Panc1 (cell line): ENCODE measurements around the gene ARHGAP23. TPM values are rescaled to one million over a fixed set of nuclear protein-coding genes. Genes with fewer than 3 reads are reported as not detected.

Source experiments
- ATAC-seq: fragments of 200-7000 bp; cut with Tn5 transposase; 2 replicates; pipeline ENCODE4 v1.9.1; 2020; ENCODE audit warnings: mild to moderate bottlenecking, moderate library complexity
- BruUV-seq: library from RNA; stranded (reverse); fragments of 400-500 nt; replicated peaks from 2 replicates; lab custom pipeline; 2021; lab: Mats Ljungman, UMichigan
- CTCF ChIA-PET: fragments of 300-600 bp; sonication (Branson Sonifier 250); formaldehyde crosslinking; loops from one replicate; lab custom pipeline; 2022; ENCODE audit warnings: antibody characterized with exemption; lab: Charles Lee
- POLR2A ChIA-PET: fragments of 300-600 bp; sonication (Branson Sonifier 250); formaldehyde crosslinking; loops from one replicate; lab custom pipeline; 2022; ENCODE audit warnings: antibody characterized with exemption; lab: Charles Lee
- DNase-seq: peaks from one replicate; pipeline ENCODE4 v3.0.0-alpha.2; 2010; ENCODE audit warnings: low read depth, low spot score
- H3K27ac ChIP-seq: 2 replicates; pipeline ENCODE4 v1.5.1; 2011; ENCODE audit warnings: mild to moderate bottlenecking, low read length, inconsistent platforms
- H3K27me3 ChIP-seq: fragments of 200-500 bp; sonication (Bioruptor generic); 2 replicates; pipeline ENCODE4 v1.6.0; 2014; ENCODE audit warnings: low read length, inconsistent platforms; ENCODE audit not compliant: control insufficient read depth, insufficient read depth
- H3K36me3 ChIP-seq: fragments of 200-500 bp; sonication (Bioruptor generic); 2 replicates; pipeline ENCODE4 v1.5.1; 2014; ENCODE audit warnings: inconsistent platforms, mild to moderate bottlenecking, low read length, moderate library complexity; ENCODE audit not compliant: control insufficient read depth, insufficient read depth
- H3K4me1 ChIP-seq: 2 replicates; pipeline ENCODE4 v1.5.1; 2011; ENCODE audit warnings: inconsistent platforms, mild to moderate bottlenecking, low read length, moderate library complexity; ENCODE audit not compliant: control insufficient read depth, insufficient read depth
- H3K4me3 ChIP-seq, 2 experiments: 2 replicates each; pipeline ENCODE4 v1.5.1; 2011 to 2012; ENCODE audit warnings: low read depth in 2 of 2, low read length in 2 of 2, mild to moderate bottlenecking in 2 of 2, inconsistent platforms in 1 of 2, moderate library complexity in 1 of 2
- H3K9me3 ChIP-seq: fragments of 200-500 bp; sonication (Bioruptor generic); 2 replicates; pipeline ENCODE4 v1.5.1; 2014; ENCODE audit warnings: low read depth, mild to moderate bottlenecking, inconsistent platforms, low read length, moderate library complexity; ENCODE audit not compliant: control insufficient read depth, insufficient read depth
- POLR2AphosphoS5 ChIP-seq: IDR thresholded peaks from 2 replicates; pipeline ENCODE4 v1.6.1; 2012; ENCODE audit warnings: mild to moderate bottlenecking, low read depth, low read length, moderate library complexity
- SIN3A ChIP-seq: IDR thresholded peaks from 2 replicates; pipeline ENCODE4 v1.6.1; 2012; ENCODE audit warnings: low read depth, mild to moderate bottlenecking, low read length, moderate library complexity, borderline replicate concordance; ENCODE audit not compliant: insufficient read depth
- TCF7L2 ChIP-seq: IDR thresholded peaks from 2 replicates; pipeline ENCODE4 v1.6.1; 2011; ENCODE audit warnings: mild to moderate bottlenecking, low read depth, low read length, inconsistent platforms
- in situ Hi-C: cut with HindIII; loops from 2 replicates; pipeline ENCODE4 v1.10.0; 2016; ENCODE audit warnings: low sequenced_read_pairs, low pct_unique_long_range_greater_than_20kb
- intact Hi-C: fragments of 100-400 bp; cut with micrococcal nuclease; formaldehyde crosslinking; loops from one replicate; pipeline ENCODE4 v1.10.0; 2022; ENCODE audit not compliant: unreplicated experiment
- total RNA-seq: library from RNA; stranded (reverse); gene quantifications from one replicate; pipeline ENCODE4 v1.2.1, GENCODE V29; 2021; ENCODE audit not compliant: unreplicated experiment
- TF ChIP-seq, protein P1 (sequence below): fragments of 450-650 bp; IDR thresholded peaks from 2 replicates; pipeline ENCODE4 v1.5.1; 2017; ENCODE audit warnings: mild to moderate bottlenecking
- TF ChIP-seq, protein P2 (sequence below), 2 experiments: IDR thresholded peaks; 2 replicates each; pipeline ENCODE4 v1.6.1; 2011 to 2012; ENCODE audit warnings: low read depth in 2 of 2, control low read depth in 1 of 2, low read length in 1 of 2, mild to moderate bottlenecking in 1 of 2, moderate library complexity in 1 of 2; ENCODE audit not compliant: insufficient read depth in 1 of 2

Gene ARHGAP23
- total RNA-seq, 1 experiment from 2014 or later: 33.0 TPM

DNA sequence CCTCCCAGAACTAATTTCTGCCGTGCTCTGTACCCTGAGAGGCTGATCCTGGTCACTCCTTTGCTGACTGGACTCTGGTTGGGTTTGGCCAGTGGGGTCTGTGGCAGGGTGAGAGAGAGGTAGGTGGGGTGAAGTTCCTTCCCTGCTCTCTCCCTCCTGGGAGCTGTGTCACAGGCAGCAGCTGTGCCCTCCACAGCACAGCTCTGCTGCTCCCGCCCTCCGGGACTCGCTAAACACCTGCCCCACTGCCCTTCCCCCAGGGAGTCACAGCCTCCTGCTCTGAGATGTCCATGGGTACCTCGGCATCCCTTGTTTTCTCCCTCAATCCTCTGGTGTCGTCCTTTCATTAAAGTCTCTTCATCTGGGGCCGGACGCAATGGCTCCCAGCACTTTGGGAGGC lies 111.1 kb downstream of the ARHGAP23 start:
- no peaks in the 10 kb centered on the region for H3K9me3 ChIP-seq
- DNase-seq: no peak
- intact Hi-C loops: no loop called here
- ChIA-PET POLR2A (interaction anchor here (0.5 kb wide), 1 partner anchor 20 kb away, joined by 4 read pairs; no protein-coding TSS in a partner anchor), CTCF (interaction anchor here (0.6 kb wide), 1 partner anchor 95 kb away, joined by 4 read pairs; no protein-coding TSS in a partner anchor)
- H3K36me3 ChIP-seq: no peaks in the 10 kb centered on the region
- TF ChIP-seq SIN3A (no peak), TCF7L2 (no peak), POLR2AphosphoS5 (no peak)
- TF ChIP-seq, protein P1, sequence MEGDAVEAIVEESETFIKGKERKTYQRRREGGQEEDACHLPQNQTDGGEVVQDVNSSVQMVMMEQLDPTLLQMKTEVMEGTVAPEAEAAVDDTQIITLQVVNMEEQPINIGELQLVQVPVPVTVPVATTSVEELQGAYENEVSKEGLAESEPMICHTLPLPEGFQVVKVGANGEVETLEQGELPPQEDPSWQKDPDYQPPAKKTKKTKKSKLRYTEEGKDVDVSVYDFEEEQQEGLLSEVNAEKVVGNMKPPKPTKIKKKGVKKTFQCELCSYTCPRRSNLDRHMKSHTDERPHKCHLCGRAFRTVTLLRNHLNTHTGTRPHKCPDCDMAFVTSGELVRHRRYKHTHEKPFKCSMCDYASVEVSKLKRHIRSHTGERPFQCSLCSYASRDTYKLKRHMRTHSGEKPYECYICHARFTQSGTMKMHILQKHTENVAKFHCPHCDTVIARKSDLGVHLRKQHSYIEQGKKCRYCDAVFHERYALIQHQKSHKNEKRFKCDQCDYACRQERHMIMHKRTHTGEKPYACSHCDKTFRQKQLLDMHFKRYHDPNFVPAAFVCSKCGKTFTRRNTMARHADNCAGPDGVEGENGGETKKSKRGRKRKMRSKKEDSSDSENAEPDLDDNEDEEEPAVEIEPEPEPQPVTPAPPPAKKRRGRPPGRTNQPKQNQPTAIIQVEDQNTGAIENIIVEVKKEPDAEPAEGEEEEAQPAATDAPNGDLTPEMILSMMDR: no peak
- TF ChIP-seq, protein P2, sequence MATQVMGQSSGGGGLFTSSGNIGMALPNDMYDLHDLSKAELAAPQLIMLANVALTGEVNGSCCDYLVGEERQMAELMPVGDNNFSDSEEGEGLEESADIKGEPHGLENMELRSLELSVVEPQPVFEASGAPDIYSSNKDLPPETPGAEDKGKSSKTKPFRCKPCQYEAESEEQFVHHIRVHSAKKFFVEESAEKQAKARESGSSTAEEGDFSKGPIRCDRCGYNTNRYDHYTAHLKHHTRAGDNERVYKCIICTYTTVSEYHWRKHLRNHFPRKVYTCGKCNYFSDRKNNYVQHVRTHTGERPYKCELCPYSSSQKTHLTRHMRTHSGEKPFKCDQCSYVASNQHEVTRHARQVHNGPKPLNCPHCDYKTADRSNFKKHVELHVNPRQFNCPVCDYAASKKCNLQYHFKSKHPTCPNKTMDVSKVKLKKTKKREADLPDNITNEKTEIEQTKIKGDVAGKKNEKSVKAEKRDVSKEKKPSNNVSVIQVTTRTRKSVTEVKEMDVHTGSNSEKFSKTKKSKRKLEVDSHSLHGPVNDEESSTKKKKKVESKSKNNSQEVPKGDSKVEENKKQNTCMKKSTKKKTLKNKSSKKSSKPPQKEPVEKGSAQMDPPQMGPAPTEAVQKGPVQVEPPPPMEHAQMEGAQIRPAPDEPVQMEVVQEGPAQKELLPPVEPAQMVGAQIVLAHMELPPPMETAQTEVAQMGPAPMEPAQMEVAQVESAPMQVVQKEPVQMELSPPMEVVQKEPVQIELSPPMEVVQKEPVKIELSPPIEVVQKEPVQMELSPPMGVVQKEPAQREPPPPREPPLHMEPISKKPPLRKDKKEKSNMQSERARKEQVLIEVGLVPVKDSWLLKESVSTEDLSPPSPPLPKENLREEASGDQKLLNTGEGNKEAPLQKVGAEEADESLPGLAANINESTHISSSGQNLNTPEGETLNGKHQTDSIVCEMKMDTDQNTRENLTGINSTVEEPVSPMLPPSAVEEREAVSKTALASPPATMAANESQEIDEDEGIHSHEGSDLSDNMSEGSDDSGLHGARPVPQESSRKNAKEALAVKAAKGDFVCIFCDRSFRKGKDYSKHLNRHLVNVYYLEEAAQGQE (IDR thresholded peaks at IDR 0.05; ENCODE audit: insufficient read depth in 1 of 2, low read depth in 2 of 2, low read length in 1 of 2): no peak
- no peaks in the 10 kb centered on the region for H3K27me3 ChIP-seq
- no peak overlapping the region for H3K27ac ChIP-seq
- H3K4me3 ChIP-seq: no peak overlapping the region
- no peak for ATAC-seq
- no peaks in the 10 kb centered on the region for H3K4me1 ChIP-seq
- no TSS peak for BruUV-seq
- in situ Hi-C loops: no loop called here

DNA sequence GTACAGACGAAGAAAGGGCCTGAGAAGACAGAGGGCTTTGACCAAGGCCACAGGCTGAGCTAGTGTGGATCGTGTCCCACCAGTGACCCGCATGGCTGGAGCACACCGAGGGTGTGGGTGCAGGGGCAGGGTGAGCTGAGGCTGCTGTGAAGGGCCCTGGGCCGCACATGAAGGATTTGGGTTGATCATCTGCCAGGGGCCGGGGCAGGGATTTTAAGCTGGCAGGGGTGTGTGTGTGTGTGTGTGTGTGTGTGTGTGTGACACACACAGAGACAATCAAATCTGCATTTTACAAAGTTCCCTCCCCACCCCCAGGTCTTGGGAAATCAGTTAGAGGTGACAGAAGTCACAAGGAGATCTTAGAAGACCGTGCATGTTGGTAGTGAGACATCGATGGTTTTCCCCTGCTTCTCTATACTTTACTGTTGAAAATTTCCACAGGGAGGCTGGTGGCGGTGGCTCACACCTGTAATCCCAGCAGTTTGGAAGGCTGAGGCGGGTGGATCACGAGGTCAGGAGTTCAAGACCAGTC lies 112.3 kb downstream of the ARHGAP23 start:
- intact Hi-C loops (no loop called here), in situ Hi-C loops (no loop called here)
- CTCF ChIA-PET: no interaction called here
- no TSS peak for BruUV-seq
- no peak for TF ChIP-seq POLR2AphosphoS5
- TF ChIP-seq, protein P1: no peak
- no peak for TF ChIP-seq TCF7L2
- TF ChIP-seq, protein P2 (IDR thresholded peaks at IDR 0.05; ENCODE audit: insufficient read depth in 1 of 2, low read depth in 2 of 2, low read length in 1 of 2): no peak
- TF ChIP-seq SIN3A: no peak
- POLR2A ChIA-PET: no interaction called here
- H3K27ac ChIP-seq: no peak overlapping the region
- ATAC-seq (no peak), DNase-seq (no peak)
- no peaks in the 10 kb centered on the region for H3K9me3 ChIP-seq
- H3K27me3 ChIP-seq: no peaks in the 10 kb centered on the region
- no peaks in the 10 kb centered on the region for H3K36me3 ChIP-seq
- no peak overlapping the region for H3K4me3 ChIP-seq
- no peaks in the 10 kb centered on the region for H3K4me1 ChIP-seq
